Ecto neural progenitor cell (in vitro differentiated cells): ENCODE measurements around the gene VPS37C.

Source experiments
- DNase-seq: peaks from one replicate; pipeline ENCODE4 v3.0.0-alpha.2; 2018; ENCODE audit warnings: low spot score

Gene VPS37C

DNA sequence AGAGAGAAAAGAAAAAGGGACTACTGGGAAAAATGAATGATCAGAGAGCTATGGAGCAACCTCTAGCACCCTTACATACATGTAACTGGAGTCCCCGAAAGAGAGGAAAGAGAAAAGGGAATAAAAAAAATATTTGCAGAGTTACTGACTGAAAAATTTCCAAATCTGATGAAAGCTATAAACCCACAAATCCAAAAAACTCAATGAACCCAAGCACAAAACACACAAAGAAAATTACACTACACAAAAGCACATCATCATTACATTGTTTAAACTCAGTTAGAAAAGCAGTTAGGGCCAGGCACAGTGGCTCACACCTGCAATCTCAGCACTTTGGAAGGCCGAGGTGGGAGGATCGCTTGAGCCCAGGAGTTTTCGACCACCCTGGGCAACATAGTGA is 6.7 kb downstream of the VPS37C start:
- no peak for DNase-seq

DNA sequence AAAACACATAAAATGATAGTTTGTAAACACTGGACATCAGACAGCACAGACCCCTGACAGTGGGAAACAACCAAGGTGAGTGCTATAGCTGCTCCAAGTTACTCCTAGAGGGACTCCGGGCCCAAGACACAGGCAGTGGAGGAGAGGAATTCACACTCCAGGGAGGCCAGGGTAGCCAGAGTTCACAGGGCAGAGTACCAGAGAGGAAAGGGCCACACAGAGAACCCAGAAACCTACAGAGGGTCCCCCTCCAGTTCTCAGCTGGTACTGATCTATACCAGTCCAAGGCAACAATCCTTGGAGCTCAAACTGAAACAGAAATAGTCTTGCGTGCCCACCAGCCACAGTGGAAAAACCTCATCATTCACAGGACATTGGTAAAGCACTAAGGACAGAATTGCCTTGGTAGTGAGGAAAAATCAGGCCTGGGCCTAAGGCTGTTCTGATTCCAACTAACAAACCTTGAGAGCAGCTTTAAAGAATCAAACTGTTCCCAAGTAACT is 7.6 kb downstream of the VPS37C start:
- no peak for DNase-seq

DNA sequence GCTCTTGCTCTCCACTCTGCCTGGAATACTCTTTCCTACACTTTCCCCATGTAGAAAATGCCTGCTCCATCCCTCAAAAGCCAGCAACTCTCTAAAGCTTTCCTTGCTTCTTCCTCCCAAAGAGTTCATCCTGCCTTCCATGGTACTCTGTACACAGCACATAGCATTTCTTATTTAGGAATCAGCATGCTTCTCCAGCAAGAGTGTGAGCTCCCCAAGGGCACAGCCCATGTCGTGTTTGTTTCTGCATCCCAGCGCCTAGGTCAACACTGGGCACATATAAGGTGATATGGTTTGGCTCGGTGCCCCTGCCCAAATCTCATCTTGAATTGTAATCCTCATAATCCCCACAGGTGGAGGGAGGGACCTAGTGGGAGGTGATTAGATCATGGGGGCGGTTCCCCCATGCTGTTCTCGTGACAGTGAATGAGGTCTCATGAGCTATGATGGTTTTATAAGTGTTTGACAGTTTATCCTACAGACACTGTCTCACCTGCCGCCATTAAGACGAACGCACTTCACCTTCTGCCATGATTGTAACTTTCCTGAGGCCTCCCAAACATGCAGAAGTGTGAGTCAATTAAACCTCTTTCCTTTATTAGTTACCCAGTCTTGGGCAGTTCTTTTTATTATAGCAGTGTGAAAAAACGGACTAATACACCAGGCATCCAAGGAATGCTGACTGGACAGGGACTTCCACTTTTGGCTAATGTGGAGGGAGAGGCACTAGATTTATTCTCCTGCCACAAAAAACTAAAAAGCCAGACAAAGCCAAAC is 8.2 kb downstream of the VPS37C start:
- DNase-seq: no peak

DNA sequence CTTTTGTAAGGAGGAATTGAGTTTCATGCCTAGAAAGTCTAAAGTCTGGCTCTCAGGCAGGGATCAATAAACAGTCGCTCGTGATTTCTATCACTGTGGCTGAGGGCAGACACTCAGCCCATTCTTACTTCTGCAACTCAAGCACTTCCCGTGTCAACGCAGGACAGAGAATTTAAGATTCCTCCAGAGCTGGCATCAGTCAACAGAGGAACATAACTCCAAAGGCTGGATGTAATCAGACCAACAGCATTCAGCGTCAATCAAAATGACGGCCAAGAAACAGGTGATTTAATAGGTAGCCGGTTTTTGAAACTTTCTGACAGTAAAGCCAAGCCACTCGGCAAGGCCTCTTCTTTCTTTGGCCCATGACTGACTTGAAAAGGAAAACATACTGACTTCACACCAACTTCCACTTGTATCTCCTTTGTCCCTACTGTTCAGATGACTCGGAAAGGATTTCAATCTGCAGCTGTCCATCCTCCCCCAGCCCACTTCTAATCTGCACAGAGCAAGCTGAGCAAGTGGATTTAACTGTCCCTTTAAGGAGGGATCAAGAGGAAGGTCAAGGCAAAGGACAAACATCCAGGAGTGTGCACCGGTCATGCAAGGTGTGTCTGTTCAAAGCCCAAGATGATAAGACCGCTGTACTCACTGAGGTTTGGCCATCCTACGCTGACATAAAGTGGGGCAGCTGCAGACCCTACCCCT is 9.5 kb downstream of the VPS37C start:
- DNase-seq: no peak

DNA sequence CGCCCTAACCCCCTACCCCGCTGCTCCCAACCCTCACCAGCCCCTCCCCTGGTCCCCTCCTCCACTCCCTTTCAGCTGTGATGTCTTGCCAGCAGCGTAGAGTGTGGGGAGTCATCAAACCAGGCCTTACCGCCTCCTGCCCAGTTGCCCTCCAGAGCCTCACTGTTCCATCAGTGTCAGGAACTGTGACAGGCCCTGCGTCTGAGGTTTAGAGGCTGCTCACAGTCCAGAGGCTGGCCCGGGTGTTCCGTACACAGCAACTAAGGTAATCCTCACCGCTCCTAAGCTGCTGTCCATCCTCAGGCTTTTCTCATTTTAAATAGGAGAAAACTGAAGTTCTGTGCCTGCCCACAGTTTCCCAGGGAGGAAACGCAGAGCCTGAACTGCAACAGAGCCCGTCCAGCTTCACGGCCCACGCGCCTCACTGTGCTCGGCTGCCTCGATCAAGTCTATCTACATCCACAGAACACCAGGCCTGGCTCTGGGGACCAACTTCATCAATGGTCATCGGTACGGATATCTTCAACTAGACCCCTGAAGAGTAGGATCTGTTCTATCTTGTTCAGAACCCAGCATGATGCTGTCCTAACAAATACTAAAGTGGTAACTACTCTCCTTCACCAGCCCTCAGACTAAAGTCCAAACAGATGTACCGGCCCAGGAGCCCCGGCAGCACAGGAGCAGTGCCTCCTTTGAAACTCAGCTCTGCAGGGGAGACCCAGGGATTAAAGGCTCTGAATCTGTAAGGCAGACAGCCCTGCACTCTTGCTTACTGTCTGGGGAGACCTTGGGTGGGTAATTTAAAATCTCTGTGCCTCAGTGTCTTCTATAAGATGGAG is 10.3 kb downstream of the VPS37C start:
- DNase-seq: no peak

DNA sequence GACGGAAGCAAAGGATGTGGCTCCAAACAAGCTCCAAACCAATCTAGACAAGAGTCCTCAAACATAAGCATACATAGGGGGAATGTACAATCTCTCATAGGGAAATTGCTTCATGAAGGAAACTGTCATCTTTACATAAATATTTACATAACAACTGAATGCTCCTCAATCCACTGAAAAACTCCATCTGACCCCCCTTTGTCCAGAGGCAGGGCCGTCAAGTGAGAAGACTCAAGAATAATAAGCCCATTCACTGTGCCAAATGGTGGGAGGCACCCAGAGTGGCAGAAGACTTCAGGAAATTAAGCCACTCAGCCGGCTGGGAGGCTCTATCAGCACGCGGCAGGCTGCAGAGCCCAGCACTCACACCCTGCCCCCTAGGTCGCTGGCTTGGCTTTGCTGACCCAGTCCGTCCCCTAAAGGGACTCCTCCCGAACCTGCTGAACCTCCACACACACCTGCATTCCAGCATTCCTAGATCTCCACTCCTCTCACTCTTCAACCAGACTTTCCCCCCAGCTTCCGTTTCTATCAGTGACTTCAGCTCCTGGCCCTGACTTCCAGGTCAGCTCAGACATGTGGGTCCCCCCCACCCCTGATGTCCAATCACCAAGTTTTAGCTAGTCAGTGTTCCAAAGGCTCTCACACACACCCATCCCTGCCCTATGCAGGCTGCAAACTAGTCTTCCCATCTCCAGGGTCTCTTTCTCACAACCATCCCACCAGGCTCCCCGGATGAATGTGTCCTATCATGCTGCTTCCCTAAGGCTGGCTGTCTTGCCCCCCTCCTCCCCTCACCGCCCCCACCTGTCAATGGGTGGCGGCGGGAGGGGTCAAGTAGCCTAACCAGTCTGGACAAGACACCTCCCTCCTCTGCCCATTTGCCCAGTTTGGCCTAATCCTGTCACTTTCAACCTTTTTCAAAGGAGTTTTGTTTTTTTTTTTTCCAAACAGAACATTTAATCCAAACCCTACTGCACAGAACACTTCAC is 11.3 kb downstream of the VPS37C start:
- no peak for DNase-seq

DNA sequence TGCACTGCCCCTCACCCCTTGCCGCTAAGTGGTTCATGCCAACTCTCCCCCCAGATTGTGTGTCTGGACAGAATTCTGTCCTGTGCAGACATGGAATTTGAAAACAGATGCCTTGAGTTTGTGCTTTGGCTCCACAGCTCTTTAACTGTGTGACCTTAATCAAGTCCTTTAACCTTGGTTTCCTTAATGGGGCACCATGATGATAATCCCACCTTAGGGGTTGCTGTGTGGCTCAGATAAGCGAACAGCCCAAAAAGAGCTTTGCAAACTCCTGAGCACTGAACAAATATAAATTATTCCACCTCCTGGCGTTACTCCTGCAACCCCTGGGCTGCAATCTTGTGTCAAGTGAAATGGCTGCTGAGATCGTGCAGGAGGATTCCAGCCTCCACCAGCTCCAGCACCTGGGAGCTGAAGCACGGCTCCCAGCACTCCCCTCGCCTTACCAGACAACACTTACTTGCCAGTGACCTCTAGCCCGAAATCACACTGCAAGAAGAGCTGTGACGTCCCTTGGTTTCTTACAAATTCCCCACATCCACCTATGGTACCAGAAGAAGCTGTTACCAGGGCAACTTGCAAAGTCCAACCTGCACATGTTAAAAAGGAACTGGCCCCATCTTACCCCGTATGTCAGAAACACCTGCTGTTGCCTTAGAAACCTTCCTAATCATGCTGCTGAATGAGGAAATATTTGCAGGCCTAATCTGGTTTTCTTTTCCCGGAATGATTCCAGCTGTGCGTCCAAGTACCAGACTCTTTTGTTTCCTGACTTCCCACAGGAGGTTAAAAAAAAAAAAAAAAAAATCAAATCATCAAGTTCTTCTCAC is 13.2 kb downstream of the VPS37C start:
- no peak for DNase-seq

DNA sequence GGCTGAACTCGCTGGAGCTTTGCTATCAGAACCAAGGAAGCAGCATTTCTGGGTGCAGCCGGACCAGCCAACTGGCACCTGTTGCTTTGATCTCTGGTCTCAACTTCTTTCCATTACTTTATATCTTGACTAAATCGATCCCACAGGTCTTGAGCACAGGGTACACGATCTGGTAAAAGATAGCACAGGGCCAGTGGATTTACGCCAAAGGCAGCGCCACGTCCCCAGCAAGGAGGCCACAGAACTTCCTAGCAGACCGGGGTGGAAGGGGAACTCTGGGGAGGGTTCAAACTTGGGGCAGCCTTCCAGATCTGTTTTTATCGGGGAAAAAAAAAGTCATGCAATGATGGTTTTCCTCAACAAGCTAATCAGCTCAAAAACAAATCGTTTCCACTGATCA is 14.0 kb downstream of the VPS37C start:
- DNase-seq: no peak

DNA sequence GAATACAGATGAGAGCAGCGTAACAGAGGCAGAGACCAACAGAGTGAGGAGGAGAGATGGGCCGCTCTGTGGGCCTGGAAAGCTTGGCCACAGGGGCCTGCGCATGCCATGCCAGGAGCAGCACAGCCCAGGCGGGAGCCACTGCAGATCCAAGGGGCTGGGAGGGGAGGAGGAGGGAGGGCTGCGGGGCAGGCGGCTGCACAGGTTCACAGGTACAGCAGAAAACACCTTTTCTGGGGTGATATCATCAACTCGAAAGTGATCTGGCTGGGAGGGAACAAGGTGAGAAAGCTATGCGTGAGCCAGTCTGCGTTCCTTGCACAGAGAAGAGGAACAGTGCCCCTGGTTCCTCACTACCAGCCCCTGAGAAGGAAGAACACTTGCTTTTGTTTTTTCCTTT is 14.8 kb downstream of the VPS37C start:
- DNase-seq: no peak

DNA sequence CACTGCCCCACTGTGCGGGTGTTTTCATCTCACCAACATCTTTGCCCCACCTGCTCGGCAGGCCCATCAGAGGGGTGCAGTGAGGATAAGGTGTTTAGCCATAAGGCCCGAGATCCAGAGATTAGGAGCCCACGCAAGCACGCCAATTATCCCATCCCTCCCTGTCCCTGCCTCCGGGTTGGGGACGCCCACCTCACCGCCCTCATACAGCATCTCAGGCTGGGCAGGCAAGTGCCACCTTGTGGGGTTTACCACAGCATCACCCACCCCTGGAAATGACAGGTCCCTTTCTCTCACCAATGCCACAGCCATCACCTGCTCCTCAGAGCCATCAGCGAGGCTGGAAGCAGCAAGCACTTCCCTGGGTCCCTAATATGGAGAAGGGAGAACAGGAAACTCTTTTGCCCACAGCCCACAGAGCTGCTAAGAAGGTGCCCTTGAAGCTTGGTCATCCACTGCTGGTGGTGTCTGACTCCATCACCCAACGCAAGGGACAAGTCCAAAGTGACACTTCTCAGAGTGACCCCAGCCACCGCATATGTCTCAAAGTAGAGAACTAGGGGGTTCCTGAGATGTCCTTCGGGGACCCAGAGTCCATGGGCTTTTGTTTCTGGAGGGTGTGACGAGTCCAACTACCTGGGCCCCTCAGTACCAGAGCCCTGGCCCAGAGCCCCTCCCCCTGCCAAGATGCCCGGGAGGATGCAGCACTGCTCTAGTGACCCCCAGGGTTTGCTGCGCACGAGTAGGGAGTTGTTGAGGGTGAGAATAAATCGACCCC is 15.8 kb downstream of the VPS37C start:
- DNase-seq: no peak

DNA sequence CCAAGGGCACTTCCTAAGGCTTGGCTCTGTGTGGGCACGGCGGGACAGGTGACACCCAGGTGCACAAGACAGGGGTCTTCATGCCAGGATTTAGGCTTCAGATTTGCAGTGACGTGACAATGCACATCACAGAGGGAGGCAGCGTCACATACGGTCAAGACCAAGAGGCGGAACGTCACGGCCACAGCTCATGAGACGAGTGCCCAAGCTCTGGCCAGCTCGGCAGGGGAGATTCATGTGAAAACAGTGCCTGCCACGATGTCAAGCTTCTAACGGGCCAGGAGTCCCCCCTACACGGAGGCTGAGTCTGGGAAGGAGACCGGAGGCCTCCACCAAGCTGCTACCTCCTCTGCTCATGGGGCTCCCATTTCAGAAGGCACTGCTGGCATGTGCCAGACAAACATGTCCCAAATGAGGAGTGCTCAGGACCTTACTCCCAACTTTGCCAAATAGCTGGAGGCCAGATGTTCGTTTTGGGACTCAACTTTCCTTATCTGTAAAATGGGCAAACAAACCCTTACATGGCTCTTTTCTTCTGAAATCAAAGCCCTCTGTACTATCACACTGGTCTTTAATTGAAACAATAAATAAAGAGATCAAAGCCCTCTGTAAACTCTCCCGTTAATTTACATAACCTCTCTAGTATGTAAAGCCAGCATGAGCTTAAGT is 16.6 kb downstream of the VPS37C start:
- DNase-seq: no peak

DNA sequence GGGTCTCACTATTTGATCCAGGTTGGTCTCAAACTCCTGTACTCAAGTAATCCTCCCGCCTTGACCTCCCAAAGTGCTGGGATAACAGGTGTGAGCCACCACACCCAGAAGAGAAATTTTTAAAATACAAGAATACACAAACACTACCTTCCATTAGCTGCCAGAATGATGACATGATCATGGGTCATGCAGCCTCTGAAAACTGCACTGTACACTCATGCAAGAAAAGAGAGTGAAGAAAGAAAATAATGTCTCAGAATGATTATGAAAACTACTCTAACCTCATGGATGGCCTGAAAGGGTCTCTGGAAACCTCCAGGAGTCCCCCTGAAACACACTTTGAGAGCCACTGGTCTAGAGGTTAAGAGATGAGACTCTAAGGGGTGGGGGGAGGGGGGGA is 18.8 kb downstream of the VPS37C start:
- no peak for DNase-seq

DNA sequence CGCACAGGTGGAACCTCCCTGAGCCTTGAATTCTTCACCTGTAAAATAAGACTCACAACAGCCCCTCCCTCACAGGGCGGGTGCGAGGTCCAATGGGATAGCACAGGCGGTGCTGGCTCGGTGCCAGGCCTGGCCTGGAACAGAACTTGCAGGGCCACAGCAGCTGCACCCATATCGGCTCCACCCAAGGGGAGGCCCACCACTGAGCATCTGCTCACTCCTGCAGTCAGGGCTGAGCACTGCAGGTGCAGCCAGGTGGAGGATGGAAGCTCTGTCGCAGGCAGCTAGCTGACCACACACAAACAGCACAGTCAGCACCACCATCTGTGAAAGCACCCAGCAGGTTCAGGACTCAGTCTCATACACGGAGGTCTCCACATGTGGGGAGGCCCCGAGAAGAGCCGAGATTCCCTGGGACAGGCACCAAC is 19.6 kb downstream of the VPS37C start:
- DNase-seq: no peak

DNA sequence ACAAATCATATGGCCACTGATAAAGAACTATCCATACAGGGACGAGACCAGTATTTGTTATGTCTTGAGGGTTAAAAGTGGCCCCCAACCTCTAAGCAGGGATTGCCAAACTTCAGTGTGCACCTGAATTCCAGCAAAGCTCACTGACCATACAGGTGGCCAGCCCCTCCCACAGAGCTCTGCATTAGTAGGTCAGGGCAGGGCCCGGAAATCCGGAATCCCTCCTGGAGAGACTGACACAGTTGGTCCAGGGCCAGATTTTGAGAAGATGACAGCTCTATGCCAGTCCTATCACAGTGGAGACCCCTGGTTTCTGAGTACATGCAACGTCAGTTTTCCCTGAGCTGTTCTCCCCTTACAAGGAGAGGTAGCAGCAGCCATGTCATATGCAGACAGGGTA is 20.8 kb downstream of the VPS37C start:
- no peak for DNase-seq

DNA sequence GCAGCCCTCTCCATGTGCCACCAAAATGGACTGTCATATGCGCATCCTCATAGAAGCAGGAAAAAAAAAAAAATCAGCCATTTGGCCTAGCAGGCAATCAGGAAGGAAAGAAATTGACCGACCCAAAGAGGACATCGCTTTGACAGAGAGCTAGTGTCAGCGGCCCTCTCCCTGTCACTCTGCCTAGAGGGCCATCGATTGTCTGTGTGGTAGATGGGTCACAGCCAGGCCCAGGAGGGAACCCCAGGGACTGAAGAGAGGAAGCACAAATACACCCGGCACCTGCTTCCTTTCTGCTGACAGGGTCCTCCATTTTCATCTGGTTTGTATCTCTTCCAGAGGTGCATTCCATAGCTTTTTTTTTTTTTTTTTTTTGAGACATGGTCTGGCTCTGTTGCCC is 21.8 kb downstream of the VPS37C start:
- DNase-seq: no peak

DNA sequence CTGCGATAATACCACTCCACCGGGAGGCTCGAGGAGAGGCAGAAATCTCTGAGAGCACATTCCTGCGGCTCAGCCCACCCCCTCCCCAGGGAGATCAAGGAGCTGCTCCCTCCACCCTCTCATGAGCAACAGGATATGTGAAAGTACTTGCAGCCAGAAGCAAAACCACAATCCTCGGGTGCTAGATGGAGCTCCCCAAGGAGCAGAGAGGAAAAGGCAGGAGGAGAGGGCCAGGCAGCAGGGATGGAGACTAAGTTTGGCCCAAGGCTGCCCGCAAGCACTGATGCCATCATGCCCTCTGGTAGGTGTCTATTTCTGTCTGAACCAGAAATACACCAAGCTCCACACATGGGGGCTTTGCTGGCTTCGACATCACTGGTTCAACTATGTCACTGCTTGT is 22.3 kb downstream of the VPS37C start:
- DNase-seq: no peak

DNA sequence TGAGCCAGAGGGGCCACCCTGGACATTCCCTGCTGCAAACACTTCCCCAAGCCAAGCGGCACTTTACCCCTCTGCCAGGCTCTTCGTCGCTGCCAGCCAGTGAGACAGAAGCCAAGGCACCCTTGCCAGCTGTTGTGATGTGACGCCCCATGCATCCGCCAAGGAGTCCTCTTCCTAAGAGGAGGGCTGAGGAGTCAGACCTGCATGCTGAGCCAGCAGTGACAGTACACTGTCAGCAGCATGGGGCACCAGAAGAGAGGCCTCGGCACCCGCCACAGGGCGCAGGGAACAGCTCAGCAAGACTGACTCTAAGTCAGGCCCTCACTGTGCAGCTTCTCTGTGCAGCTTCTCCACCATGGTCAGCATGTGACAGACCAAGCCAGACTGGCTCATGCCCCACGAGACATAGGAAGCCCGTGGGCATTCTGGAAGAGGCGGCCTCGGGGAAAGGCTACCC is 26.4 kb downstream of the VPS37C start:
- DNase-seq: no peak

DNA sequence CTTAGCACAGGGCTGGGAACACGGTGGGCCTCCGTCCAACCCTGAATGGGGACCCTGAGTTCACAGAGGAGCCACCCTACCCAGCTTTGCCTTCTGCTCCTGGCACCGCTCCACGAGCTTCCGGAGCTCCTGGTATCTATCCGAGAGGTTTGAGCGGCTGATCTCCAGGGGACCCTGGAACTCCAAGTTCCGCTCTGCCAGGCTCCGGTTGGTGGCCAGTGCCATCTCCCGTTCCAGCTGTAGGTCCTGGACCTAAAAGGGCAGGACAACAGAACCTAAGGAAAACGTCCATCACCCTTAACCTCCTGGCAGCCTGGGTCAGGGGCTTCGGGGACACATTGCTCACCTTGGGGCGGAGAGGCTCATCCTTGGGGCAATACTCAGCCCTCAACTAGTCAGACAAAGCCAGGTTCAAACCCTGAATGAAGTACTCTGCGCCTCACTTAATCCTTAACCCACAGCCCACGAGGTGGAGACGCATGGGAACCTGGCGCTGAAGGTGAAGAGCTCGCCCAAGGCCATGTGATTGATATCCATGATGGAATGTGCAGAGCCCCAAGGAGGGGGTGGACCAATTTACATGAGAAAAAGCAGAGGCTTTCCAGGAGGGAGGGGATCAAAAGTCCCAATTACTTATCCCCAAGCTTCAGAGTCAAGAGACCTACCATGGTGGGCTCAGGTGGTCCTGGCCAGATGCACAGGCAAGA is 27.1 kb downstream of the VPS37C start:
- no peak for DNase-seq
